GM15510 (cell line): Measurements from ENCODE around the gene DIS3L.

Source experiments
- POLR2A ChIP-seq: IDR thresholded peaks from 3 replicates; pipeline ENCODE4 v1.6.1; 2011; ENCODE audit warnings: borderline replicate concordance; ENCODE audit not compliant: insufficient read length; ENCODE audit errors: extremely low read depth

Gene DIS3L

GRCh38 chr15:66269326-66270090 lies 23.9 kb upstream of the DIS3L start:
- TF ChIP-seq POLR2A: no peak

GRCh38 chr15:66270932-66271331 lies 22.4 kb upstream of the DIS3L start:
- TF ChIP-seq POLR2A: no peak

GRCh38 chr15:66275352-66275751 lies 18.0 kb upstream of the DIS3L start:
- TF ChIP-seq POLR2A: no peak

GRCh38 chr15:66276546-66276945 lies 16.8 kb upstream of the DIS3L start:
- TF ChIP-seq POLR2A: no peak

GRCh38 chr15:66278056-66278455 lies 15.3 kb upstream of the DIS3L start:
- no peak for TF ChIP-seq POLR2A

- no peak for TF ChIP-seq POLR2A
Observed at GRCh38 chr15:66278671-66279070, 14.7 kb upstream of the DIS3L start.

- TF ChIP-seq POLR2A: no peak
Observed at GRCh38 chr15:66284271-66284670, 9.1 kb upstream of the DIS3L start.

- no peak for TF ChIP-seq POLR2A
Observed at GRCh38 chr15:66285533-66286280, 7.7 kb upstream of the DIS3L start.

GRCh38 chr15:66287461-66288057 lies 5.8 kb upstream of the DIS3L start:
- TF ChIP-seq POLR2A: no peak

- TF ChIP-seq POLR2A: no peak
Observed at GRCh38 chr15:66288093-66288492, 5.3 kb upstream of the DIS3L start.

- no peak for TF ChIP-seq POLR2A
Observed at GRCh38 chr15:66288551-66289185, 4.7 kb upstream of the DIS3L start.

- no peak for TF ChIP-seq POLR2A
Observed at GRCh38 chr15:66290007-66290406, 3.4 kb upstream of the DIS3L start.

- TF ChIP-seq POLR2A: no peak
Observed at GRCh38 chr15:66290518-66290917, 2.9 kb upstream of the DIS3L start.

GRCh38 chr15:66291816-66292570 lies 1.4 kb upstream of the DIS3L start:
- TF ChIP-seq POLR2A: no peak
